Liver (tissue), 3 donors: Measurements from ENCODE around the gene ATP11A.

ENCODE experiments used
- EGR1 ChIP-seq, 2 donors: IDR thresholded peaks; 2 replicates each; pipeline ENCODE4 v1.6.1; 2016 to 2018; ENCODE audit warnings: antibody characterized with exemption in 2 of 2, low read depth in 2 of 2
- GABPA ChIP-seq, 2 donors: IDR thresholded peaks in 1 of 2; conservative IDR thresholded peaks in 1 of 2; 2 replicates each; pipeline ENCODE4 v1.6.1; 2016; ENCODE audit warnings: antibody characterized with exemption in 2 of 2, mild to moderate bottlenecking in 1 of 2, moderate library complexity in 1 of 2
- JUND ChIP-seq, 2 donors: IDR thresholded peaks; 2 replicates each; pipeline ENCODE4 v1.6.1; 2016; ENCODE audit warnings: antibody characterized with exemption in 2 of 2
- RAD21 ChIP-seq, 2 donors: IDR thresholded peaks; 2 replicates each; pipeline ENCODE4 v1.6.1; 2016; ENCODE audit warnings: antibody characterized with exemption in 2 of 2, mild to moderate bottlenecking in 2 of 2
- SP1 ChIP-seq: IDR thresholded peaks from 2 replicates; pipeline ENCODE4 v1.6.1; 2018; ENCODE audit warnings: antibody characterized with exemption, mild to moderate bottlenecking
- YY1 ChIP-seq: IDR thresholded peaks from 2 replicates; pipeline ENCODE4 v1.6.1; 2016; ENCODE audit warnings: antibody characterized with exemption, mild to moderate bottlenecking
- TF ChIP-seq, protein P1 (sequence below): fragments of 150-350 bp; IDR thresholded peaks from 2 replicates; pipeline ENCODE4 v1.5.1; 2017; ENCODE audit warnings: improper control_type of control experiment, low read depth, low read length; ENCODE audit not compliant: missing input control
- TF ChIP-seq, protein P2 (sequence below): IDR thresholded peaks from 2 replicates; pipeline ENCODE4 v1.6.1; 2016; ENCODE audit warnings: antibody characterized with exemption, mild to moderate bottlenecking
- TF ChIP-seq, protein P3 (sequence below): IDR thresholded peaks from 2 replicates; pipeline ENCODE4 v1.6.1; 2016; ENCODE audit warnings: antibody characterized with exemption
- TF ChIP-seq, protein P4 (sequence below): IDR thresholded peaks from 2 replicates; pipeline ENCODE4 v1.6.1; 2016; ENCODE audit warnings: antibody characterized with exemption
- TF ChIP-seq, protein P5 (sequence below): IDR thresholded peaks from 2 replicates; pipeline ENCODE4 v1.6.1; 2016; ENCODE audit warnings: antibody characterized with exemption
- donor health status: healthy.
- donor health status: healthy.

DNA sequence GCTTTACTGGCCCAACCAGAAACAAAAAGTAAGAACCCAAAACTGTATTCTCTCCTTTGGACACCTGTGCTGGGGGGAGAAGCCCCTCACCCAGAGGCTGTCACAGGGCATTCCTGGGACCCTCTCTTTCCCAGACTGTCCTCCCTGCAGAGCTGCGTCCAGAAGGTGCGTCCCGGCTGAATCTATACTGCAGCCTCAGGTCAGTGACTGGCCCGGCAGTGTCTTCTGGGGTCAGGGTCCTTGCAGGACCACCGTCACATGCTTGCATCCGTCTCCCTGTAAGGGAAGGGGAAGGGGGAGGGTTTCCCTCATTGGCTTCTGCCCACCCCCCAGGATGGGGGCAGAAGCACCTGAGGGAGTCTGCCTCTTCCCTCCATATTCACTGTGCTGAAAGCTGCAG lies 76.5 kb downstream of the ATP11A start:
- TF ChIP-seq, protein P1, sequence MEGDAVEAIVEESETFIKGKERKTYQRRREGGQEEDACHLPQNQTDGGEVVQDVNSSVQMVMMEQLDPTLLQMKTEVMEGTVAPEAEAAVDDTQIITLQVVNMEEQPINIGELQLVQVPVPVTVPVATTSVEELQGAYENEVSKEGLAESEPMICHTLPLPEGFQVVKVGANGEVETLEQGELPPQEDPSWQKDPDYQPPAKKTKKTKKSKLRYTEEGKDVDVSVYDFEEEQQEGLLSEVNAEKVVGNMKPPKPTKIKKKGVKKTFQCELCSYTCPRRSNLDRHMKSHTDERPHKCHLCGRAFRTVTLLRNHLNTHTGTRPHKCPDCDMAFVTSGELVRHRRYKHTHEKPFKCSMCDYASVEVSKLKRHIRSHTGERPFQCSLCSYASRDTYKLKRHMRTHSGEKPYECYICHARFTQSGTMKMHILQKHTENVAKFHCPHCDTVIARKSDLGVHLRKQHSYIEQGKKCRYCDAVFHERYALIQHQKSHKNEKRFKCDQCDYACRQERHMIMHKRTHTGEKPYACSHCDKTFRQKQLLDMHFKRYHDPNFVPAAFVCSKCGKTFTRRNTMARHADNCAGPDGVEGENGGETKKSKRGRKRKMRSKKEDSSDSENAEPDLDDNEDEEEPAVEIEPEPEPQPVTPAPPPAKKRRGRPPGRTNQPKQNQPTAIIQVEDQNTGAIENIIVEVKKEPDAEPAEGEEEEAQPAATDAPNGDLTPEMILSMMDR, result no peak
- TF ChIP-seq, protein P2, sequence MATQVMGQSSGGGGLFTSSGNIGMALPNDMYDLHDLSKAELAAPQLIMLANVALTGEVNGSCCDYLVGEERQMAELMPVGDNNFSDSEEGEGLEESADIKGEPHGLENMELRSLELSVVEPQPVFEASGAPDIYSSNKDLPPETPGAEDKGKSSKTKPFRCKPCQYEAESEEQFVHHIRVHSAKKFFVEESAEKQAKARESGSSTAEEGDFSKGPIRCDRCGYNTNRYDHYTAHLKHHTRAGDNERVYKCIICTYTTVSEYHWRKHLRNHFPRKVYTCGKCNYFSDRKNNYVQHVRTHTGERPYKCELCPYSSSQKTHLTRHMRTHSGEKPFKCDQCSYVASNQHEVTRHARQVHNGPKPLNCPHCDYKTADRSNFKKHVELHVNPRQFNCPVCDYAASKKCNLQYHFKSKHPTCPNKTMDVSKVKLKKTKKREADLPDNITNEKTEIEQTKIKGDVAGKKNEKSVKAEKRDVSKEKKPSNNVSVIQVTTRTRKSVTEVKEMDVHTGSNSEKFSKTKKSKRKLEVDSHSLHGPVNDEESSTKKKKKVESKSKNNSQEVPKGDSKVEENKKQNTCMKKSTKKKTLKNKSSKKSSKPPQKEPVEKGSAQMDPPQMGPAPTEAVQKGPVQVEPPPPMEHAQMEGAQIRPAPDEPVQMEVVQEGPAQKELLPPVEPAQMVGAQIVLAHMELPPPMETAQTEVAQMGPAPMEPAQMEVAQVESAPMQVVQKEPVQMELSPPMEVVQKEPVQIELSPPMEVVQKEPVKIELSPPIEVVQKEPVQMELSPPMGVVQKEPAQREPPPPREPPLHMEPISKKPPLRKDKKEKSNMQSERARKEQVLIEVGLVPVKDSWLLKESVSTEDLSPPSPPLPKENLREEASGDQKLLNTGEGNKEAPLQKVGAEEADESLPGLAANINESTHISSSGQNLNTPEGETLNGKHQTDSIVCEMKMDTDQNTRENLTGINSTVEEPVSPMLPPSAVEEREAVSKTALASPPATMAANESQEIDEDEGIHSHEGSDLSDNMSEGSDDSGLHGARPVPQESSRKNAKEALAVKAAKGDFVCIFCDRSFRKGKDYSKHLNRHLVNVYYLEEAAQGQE, result no peak
- TF ChIP-seq YY1 (no peak), JUND (IDR thresholded peaks at IDR 0.05) (no peak), SP1 (no peak), RAD21 (IDR thresholded peaks at IDR 0.05) (no peak), EGR1 (IDR thresholded peaks at IDR 0.05; ENCODE audit: low read depth in 2 of 2) (no peak), GABPA (IDR thresholded peaks at IDR 0.05 in 1 of 2, conservative IDR thresholded peaks at IDR 0.05 in 1 of 2) (no peak)
- TF ChIP-seq, protein P3, sequence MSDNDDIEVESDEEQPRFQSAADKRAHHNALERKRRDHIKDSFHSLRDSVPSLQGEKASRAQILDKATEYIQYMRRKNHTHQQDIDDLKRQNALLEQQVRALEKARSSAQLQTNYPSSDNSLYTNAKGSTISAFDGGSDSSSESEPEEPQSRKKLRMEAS, result no peak
- TF ChIP-seq, protein P4, sequence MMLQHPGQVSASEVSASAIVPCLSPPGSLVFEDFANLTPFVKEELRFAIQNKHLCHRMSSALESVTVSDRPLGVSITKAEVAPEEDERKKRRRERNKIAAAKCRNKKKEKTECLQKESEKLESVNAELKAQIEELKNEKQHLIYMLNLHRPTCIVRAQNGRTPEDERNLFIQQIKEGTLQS, result no peak
- TF ChIP-seq, protein P5, sequence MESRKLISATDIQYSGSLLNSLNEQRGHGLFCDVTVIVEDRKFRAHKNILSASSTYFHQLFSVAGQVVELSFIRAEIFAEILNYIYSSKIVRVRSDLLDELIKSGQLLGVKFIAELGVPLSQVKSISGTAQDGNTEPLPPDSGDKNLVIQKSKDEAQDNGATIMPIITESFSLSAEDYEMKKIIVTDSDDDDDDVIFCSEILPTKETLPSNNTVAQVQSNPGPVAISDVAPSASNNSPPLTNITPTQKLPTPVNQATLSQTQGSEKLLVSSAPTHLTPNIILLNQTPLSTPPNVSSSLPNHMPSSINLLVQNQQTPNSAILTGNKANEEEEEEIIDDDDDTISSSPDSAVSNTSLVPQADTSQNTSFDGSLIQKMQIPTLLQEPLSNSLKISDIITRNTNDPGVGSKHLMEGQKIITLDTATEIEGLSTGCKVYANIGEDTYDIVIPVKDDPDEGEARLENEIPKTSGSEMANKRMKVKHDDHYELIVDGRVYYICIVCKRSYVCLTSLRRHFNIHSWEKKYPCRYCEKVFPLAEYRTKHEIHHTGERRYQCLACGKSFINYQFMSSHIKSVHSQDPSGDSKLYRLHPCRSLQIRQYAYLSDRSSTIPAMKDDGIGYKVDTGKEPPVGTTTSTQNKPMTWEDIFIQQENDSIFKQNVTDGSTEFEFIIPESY, result no peak
